Tibial nerve (tissue), 4 donors: ENCODE measurements around the gene DDX25. TPM values are rescaled to one million over a fixed set of nuclear protein-coding genes. Genes with fewer than 3 reads are reported as not detected.

Experiments used
- DNase-seq, 2 donors: peaks; one replicate each; pipeline ENCODE4 v3.0.0-alpha.2; 2019; ENCODE audit warnings: low spot score in 2 of 2
- H3K27ac ChIP-seq, 4 donors: fragments of 200-600 bp; sonication (generic) in 3 of 4; one replicate each; pipeline ENCODE4 v1.5.1; 2017 to 2019; ENCODE audit warnings: mild to moderate bottlenecking in 1 of 4
- H3K27me3 ChIP-seq, 2 donors: fragments of 200-600 bp; sonication (generic) in 1 of 2; one replicate each; pipeline versions ENCODE4 v1.5.1 to v1.6.0; 2017 to 2019
- H3K36me3 ChIP-seq, 3 donors: fragments of 200-600 bp; sonication (generic); one replicate each; pipeline ENCODE4 v1.5.1; 2018 to 2019
- H3K4me1 ChIP-seq, 4 donors: fragments of 200-600 bp; sonication (generic) in 3 of 4; one replicate each; pipeline ENCODE4 v1.5.1; 2017 to 2019
- H3K4me3 ChIP-seq, 4 donors: fragments of 200-600 bp; sonication (generic) in 3 of 4; one replicate each; pipeline ENCODE4 v1.5.1; 2017 to 2019; ENCODE audit warnings: mild to moderate bottlenecking in 1 of 4, moderate library complexity in 1 of 4
- H3K9me3 ChIP-seq, 4 donors: fragments of 200-600 bp; sonication (generic) in 3 of 4; one replicate each; pipeline ENCODE4 v1.5.1; 2017 to 2019
- EP300 ChIP-seq, 2 donors: sonication (generic); formaldehyde crosslinking; IDR thresholded peaks; one replicate each; pipeline ENCODE4 v1.6.1; 2017; ENCODE audit warnings: antibody characterized with exemption in 2 of 2, mild to moderate bottlenecking in 1 of 2
- POLR2A ChIP-seq, 2 donors: fragments of 450-650 bp; IDR thresholded peaks; one replicate each; pipeline ENCODE4 v1.6.1; 2017; ENCODE audit warnings: antibody characterized with exemption in 2 of 2, mild to moderate bottlenecking in 2 of 2, moderate library complexity in 2 of 2
- WGBS, 2 donors: methylation state at CpG; one replicate each; pipeline ENCODE4 v1.1.5; 2018; 5-methylcytosine and 5-hydroxymethylcytosine counted together
- total RNA-seq, 4 donors: library from RNA; depleted of rRNA; stranded (reverse); fragments of >200 nt; gene quantifications; one replicate each; pipeline ENCODE4 v1.1.0, GENCODE V29; 2016
- TF ChIP-seq, protein P1 (sequence below), 5 experiments: fragments of 200-600 bp in 3 of 5; fragments of 450-650 bp in 2 of 5; sonication (generic) in 3 of 5; IDR thresholded peaks; one replicate each; pipeline ENCODE4 v1.5.1; 2016 to 2019; ENCODE audit warnings: antibody characterized with exemption in 5 of 5, mild to moderate bottlenecking in 3 of 5, moderate library complexity in 2 of 5

The DDX25 gene
- total RNA-seq, 4 donors from 2014 or later = 0.30 TPM; not detected in 3

DNA sequence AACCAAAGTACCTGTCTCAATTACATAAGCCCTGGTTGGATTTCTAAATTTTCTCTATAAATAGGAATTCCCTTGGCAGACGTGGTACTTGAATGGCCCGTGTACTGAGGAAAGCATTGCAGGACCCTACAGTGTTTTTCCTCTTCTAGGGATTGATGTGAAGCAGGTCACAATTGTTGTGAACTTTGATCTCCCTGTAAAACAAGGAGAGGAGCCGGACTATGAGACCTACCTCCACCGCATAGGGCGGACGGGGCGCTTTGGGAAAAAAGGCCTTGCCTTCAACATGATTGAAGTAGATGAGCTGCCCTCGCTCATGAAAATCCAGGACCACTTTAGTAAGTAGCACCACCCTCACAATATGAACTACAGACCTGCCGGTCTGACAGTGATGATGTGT is 16.7 kb downstream of the DDX25 start:
- no peak for DNase-seq
- H3K36me3 ChIP-seq = no peaks in the 10 kb centered on the region

GRCh38 chr11:125922156-125922555 is 17.8 kb downstream of the DDX25 start:
- Histone ChIP-seq H3K9me3 (no peaks in the 10 kb centered on the region), H3K36me3 (no peaks in the 10 kb centered on the region), H3K4me3 (no peak overlapping the region), H3K4me1 (no peaks in the 10 kb centered on the region), H3K27ac (no peak overlapping the region), H3K27me3 (no peaks in the 10 kb centered on the region)
- 86% methylated on average over 3 of the region's 3 CpGs for WGBS, 2 donors
- DNase-seq = no peak
- TF ChIP-seq, protein P1, sequence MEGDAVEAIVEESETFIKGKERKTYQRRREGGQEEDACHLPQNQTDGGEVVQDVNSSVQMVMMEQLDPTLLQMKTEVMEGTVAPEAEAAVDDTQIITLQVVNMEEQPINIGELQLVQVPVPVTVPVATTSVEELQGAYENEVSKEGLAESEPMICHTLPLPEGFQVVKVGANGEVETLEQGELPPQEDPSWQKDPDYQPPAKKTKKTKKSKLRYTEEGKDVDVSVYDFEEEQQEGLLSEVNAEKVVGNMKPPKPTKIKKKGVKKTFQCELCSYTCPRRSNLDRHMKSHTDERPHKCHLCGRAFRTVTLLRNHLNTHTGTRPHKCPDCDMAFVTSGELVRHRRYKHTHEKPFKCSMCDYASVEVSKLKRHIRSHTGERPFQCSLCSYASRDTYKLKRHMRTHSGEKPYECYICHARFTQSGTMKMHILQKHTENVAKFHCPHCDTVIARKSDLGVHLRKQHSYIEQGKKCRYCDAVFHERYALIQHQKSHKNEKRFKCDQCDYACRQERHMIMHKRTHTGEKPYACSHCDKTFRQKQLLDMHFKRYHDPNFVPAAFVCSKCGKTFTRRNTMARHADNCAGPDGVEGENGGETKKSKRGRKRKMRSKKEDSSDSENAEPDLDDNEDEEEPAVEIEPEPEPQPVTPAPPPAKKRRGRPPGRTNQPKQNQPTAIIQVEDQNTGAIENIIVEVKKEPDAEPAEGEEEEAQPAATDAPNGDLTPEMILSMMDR (IDR thresholded peaks at IDR 0.05) = no peak
- TF ChIP-seq EP300 (IDR thresholded peaks at IDR 0.05) (no peak), POLR2A (IDR thresholded peaks at IDR 0.05) (no peak)

More for the DNA sequence above, 16.7 kb downstream of the DDX25 start:
- H3K27ac ChIP-seq = no peak overlapping the region
- H3K4me1 ChIP-seq = no peaks in the 10 kb centered on the region
- peaks cover 0 to 11% of the 10 kb centered on the region in 2 donors for H3K27me3 ChIP-seq
- WGBS, 2 donors = 83 to 85% methylated on average over 9 of the region's 9 CpGs
- TF ChIP-seq, protein P1 (IDR thresholded peaks at IDR 0.05) = no peak
- TF ChIP-seq EP300 (IDR thresholded peaks at IDR 0.05) (no peak), POLR2A (IDR thresholded peaks at IDR 0.05) (no peak)
- H3K9me3 ChIP-seq = no peaks in the 10 kb centered on the region
- no peak overlapping the region for H3K4me3 ChIP-seq

GRCh38 chr11:125923012-125923579 is 18.8 kb downstream of the DDX25 start:
- no peaks in the 10 kb centered on the region for H3K9me3 ChIP-seq
- no peak overlapping the region for H3K27ac ChIP-seq
- no peaks in the 10 kb centered on the region for H3K27me3 ChIP-seq
- TF ChIP-seq, protein P1 (IDR thresholded peaks at IDR 0.05) = peak; percentile 59 to 81 (median 70)
- TF ChIP-seq POLR2A (IDR thresholded peaks at IDR 0.05) = no peak
- no peaks in the 10 kb centered on the region for H3K36me3 ChIP-seq
- H3K4me3 ChIP-seq = no peak overlapping the region
- WGBS, 2 donors = 6 to 10% methylated on average over 8 of the region's 8 CpGs
- DNase-seq = peak; percentile 45 to 75
- no peaks in the 10 kb centered on the region for H3K4me1 ChIP-seq

DNA sequence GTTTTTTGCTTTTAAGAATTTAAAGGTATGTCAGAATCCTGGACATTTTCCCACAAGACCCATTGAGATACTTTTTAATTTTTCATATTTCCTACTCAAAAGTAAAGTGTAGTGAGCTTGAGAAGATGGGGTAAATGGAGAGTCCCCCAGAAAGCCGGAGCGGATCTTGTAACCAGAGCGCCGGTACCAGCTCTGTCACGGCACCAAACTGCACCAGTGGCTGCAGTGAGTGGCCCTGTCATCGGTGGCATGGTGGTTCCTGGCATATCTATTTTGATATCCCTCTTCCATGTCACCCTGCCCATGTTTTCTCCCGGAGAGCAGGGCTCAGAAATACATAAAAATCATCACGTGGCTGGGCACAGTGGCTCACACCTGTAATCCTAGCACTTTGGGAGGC is 19.3 kb downstream of the DDX25 start:
- Histone ChIP-seq H3K4me3 (no peak overlapping the region), H3K36me3 (no peaks in the 10 kb centered on the region), H3K27me3 (no peaks in the 10 kb centered on the region), H3K4me1 (no peaks in the 10 kb centered on the region), H3K27ac (no peak overlapping the region), H3K9me3 (no peaks in the 10 kb centered on the region)
- 88 to 91% methylated on average over 8 of the region's 8 CpGs for WGBS, 2 donors
- DNase-seq = no peak
- TF ChIP-seq, protein P1 (IDR thresholded peaks at IDR 0.05) = no peak
- no peak for TF ChIP-seq EP300 (IDR thresholded peaks at IDR 0.05)
- no peak for TF ChIP-seq POLR2A (IDR thresholded peaks at IDR 0.05)

GRCh38 chr11:125924384-125925007 is 20.2 kb downstream of the DDX25 start:
- Histone ChIP-seq H3K36me3 (no peaks in the 10 kb centered on the region), H3K4me3 (no peak overlapping the region), H3K27ac (no peak overlapping the region), H3K27me3 (no peaks in the 10 kb centered on the region), H3K9me3 (no peaks in the 10 kb centered on the region), H3K4me1 (no peaks in the 10 kb centered on the region)
- no peak for DNase-seq
- 81 to 93% methylated on average over 6 to 9 of the region's 9 CpGs for WGBS, 2 donors
- TF ChIP-seq EP300 (IDR thresholded peaks at IDR 0.05) (no peak), POLR2A (IDR thresholded peaks at IDR 0.05) (no peak)
- TF ChIP-seq, protein P1 (IDR thresholded peaks at IDR 0.05) = no peak
